ENCODE data around the gene CELF5.

The CELF5 gene

GRCh38 chr19:3222709-3223108 is 1.8 kb upstream of the CELF5 start:
- TF ChIP-seq, protein P1, sequence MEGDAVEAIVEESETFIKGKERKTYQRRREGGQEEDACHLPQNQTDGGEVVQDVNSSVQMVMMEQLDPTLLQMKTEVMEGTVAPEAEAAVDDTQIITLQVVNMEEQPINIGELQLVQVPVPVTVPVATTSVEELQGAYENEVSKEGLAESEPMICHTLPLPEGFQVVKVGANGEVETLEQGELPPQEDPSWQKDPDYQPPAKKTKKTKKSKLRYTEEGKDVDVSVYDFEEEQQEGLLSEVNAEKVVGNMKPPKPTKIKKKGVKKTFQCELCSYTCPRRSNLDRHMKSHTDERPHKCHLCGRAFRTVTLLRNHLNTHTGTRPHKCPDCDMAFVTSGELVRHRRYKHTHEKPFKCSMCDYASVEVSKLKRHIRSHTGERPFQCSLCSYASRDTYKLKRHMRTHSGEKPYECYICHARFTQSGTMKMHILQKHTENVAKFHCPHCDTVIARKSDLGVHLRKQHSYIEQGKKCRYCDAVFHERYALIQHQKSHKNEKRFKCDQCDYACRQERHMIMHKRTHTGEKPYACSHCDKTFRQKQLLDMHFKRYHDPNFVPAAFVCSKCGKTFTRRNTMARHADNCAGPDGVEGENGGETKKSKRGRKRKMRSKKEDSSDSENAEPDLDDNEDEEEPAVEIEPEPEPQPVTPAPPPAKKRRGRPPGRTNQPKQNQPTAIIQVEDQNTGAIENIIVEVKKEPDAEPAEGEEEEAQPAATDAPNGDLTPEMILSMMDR (IDR thresholded peaks at IDR 0.05; ENCODE audit: extremely low read depth, missing control alignments), result no peak

DNA sequence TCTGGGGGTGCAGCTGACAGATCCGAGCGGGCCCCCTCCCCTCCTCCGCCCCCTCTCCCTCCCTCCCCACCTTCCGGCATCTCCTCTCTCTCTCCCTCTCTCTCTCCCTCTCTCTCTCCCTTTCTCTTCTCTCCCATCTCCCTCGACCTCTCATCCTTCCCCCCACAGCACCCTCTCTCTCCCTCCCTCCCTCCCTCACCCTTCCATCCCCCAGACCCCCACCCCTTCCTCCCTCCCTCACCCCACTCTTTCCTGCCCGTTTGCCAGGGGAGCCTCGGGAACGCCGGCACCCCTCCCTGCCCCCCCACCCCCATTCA is 666 bp downstream of the CELF5 start:
- no peak for DNase-seq (ENCODE audit: low spot score)
- TF ChIP-seq, protein P1 (IDR thresholded peaks at IDR 0.05; ENCODE audit: extremely low read depth, missing control alignments), result no peak

More at GRCh38 chr19:3222709-3223108, 1.8 kb upstream of the CELF5 start:
- peak; percentile 13 for DNase-seq (ENCODE audit: low spot score)

DNA sequence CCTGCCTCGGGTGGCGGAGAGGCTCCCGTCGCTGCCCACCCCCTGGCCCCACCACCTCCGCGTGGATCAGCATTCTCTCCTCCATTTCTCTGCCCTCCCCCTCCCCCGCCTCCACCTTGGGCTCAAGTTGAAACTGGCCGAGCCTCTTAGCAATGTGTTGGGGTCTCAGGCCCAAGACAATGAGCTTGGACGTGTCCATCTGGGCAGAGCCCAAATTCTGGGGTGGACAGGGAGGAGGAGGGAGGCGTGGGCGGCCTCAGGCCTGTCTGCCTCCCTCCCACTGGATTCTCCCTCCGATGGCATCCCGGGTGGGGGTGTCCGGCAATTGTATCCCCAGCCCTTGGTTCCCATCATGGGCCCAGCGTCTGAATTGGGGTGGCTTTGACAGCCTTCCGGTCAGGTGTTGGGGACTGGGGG is 1.2 kb downstream of the CELF5 start:
- TF ChIP-seq, protein P1 (IDR thresholded peaks at IDR 0.05; ENCODE audit: extremely low read depth, missing control alignments), result no peak
- peak; percentile 40 for DNase-seq (ENCODE audit: low spot score)

DNA sequence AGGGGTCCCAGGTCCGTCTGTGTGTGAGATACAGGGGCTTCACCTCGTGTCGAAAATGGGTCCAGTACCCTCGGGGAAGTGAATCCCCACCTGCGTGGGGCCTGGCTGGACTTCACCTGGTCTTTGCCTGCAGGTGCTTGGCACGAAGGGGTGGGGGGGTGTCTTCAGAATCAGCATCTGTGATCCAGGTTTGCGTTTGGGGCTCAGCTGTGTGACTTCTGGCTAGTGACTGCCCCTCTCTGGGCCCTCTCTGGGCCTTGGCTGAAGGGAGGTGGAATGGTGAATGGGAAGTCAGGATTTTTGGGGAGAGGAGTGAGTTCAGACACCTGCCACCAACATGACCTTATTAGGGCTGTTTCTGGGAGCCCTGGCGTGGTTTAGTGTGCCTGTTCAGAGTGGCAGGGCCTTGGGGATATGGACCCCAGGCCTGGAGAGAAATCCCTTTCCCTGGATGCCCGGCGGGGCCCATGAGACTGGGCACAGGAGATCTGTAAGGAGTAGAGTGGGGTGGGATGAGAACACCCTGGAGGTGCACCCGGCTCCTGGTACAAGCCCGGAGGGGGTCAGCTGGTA is 2.7 kb downstream of the CELF5 start:
- DNase-seq (ENCODE audit: low spot score), result peak; percentile 39
- TF ChIP-seq, protein P1 (IDR thresholded peaks at IDR 0.05; ENCODE audit: extremely low read depth, missing control alignments), result no peak

DNA sequence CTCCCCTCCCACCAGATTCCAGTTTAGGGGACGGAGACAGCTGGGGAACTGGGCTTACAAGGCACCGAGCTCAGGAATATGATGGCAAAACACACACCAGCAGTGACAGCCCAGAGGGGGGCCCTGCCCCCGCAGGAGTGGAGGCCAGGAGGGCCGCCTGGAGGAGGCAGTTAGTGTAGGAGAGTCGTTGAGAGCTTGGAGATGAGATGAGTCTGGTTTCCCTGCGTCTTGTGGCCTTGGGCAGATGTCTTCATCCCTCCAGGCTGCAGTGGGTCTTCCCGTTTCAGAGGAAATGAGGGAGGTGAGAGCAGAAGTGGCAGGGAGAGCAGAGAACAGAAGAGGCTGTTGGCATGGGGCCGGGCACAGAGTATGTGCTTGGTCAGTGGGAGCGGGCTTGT is 4.9 kb downstream of the CELF5 start:
- no peak for DNase-seq (ENCODE audit: low spot score)
- TF ChIP-seq, protein P1 (IDR thresholded peaks at IDR 0.05; ENCODE audit: extremely low read depth, missing control alignments), result no peak

GRCh38 chr19:3229888-3230496 is 5.5 kb downstream of the CELF5 start:
- DNase-seq (ENCODE audit: low spot score), result no peak

DNA sequence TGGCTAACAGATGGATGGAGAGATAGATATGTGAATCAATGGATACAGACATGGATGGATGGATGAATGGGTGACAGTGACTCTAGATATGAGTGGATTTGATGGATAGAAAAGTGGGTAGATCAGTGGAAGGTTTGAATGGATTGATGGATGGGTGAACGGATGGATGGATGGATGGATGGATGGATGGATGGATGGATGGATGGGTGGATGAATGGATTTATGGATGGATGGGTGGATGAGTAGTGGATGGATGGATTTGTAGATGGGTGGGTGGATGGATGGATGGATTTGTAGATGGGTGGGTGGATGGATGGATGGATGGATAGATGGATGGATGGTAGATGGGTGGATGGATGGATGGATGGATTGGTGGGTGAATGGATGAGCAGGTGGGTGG is 6.8 kb downstream of the CELF5 start:
- DNase-seq (ENCODE audit: low spot score), result no peak
- TF ChIP-seq, protein P1 (IDR thresholded peaks at IDR 0.05; ENCODE audit: extremely low read depth, missing control alignments), result no peak

More at GRCh38 chr19:3229888-3230496, 5.5 kb downstream of the CELF5 start:
- TF ChIP-seq, protein P1 (IDR thresholded peaks at IDR 0.05; ENCODE audit: extremely low read depth, missing control alignments), result no peak

Measured in GM20000 (cell line).